GM06990 (cell line): ENCODE measurements around the gene BTRC.
"Not testable (repeated sequence)": the region's sequence is repeated elsewhere in the genome, so short reads cannot be mapped to it uniquely, and the experiment has no call there.

Experiments
- DNase-seq: peaks from one replicate; pipeline ENCODE4 v3.0.0-alpha.2; 2011; ENCODE audit not compliant: insufficient read length; ENCODE audit errors: extremely low read depth
- H3K27me3 ChIP-seq: replicated peaks from 2 replicates; pipeline ENCODE4 v1.6.0; 2011; ENCODE audit warnings: low read length; ENCODE audit not compliant: control insufficient read depth, insufficient read depth
- H3K36me3 ChIP-seq: 2 replicates; pipeline ENCODE4 v1.5.1; 2011; ENCODE audit warnings: low read length; ENCODE audit not compliant: control insufficient read depth, insufficient read depth
- H3K4me3 ChIP-seq: replicated peaks from 2 replicates; pipeline ENCODE4 v1.5.1; 2011; ENCODE audit warnings: low read depth, mild to moderate bottlenecking, control low read depth, low read length
- CTCF ChIP-seq: IDR thresholded peaks from 2 replicates; pipeline ENCODE4 v1.5.1; 2011; ENCODE audit warnings: low read length, control low read depth, mild to moderate bottlenecking, inconsistent platforms; ENCODE audit not compliant: insufficient read depth, poor library complexity, severe bottlenecking

Gene BTRC

GRCh38 chr10:101379663-101380352, 25.8 kb downstream of the BTRC start:
- Histone ChIP-seq H3K4me3 (no peak overlapping the region), H3K36me3 (no peaks in the 10 kb centered on the region), H3K27me3 (no peaks in the 10 kb centered on the region)
- no peak for TF ChIP-seq CTCF
- DNase-seq: no peak

GRCh38 chr10:101380353-101381017, 26.5 kb downstream of the BTRC start:
- no peaks in the 10 kb centered on the region for H3K27me3 ChIP-seq
- no peak overlapping the region for H3K4me3 ChIP-seq
- no peaks in the 10 kb centered on the region for H3K36me3 ChIP-seq
- no peak for TF ChIP-seq CTCF
- no peak for DNase-seq

GRCh38 chr10:101385866-101386658, 32.1 kb downstream of the BTRC start:
- Histone ChIP-seq H3K4me3 (no peak overlapping the region), H3K27me3 (no peaks in the 10 kb centered on the region), H3K36me3 (no peaks in the 10 kb centered on the region)
- no peak for TF ChIP-seq CTCF
- no peak for DNase-seq

- TF ChIP-seq CTCF: no peak
- no peak for DNase-seq
- Histone ChIP-seq H3K4me3 (no peak overlapping the region), H3K27me3 (no peaks in the 10 kb centered on the region), H3K36me3 (no peaks in the 10 kb centered on the region)
These were observed 32.8 kb downstream of the BTRC start for GRCh38 chr10:101386659-101387259.

- no peak for DNase-seq
- no peak for TF ChIP-seq CTCF
- no peak overlapping the region for H3K4me3 ChIP-seq
These were observed 34.8 kb downstream of the BTRC start for GRCh38 chr10:101388676-101389276.

GRCh38 chr10:101389532-101389931, 35.6 kb downstream of the BTRC start:
- not testable (repeated sequence) for DNase-seq, H3K4me3 ChIP-seq, H3K36me3 ChIP-seq, H3K27me3 ChIP-seq

More at GRCh38 chr10:101388676-101389276, 34.8 kb downstream of the BTRC start:
- Histone ChIP-seq H3K27me3 (no peaks in the 10 kb centered on the region), H3K36me3 (no peaks in the 10 kb centered on the region)
